GM20000 (cell line): ENCODE measurements around the gene BDNF.
A peak's percentile ranks its signal among the peaks of the same experiment; 100 is the strongest.
"Not testable (repeated sequence)": the region's sequence is repeated elsewhere in the genome, so short reads cannot be mapped to it uniquely, and the experiment has no call there.

Experiments used
- DNase-seq: peaks from one replicate; pipeline ENCODE4 v3.0.0; 2012; ENCODE audit warnings: low spot score
- TF ChIP-seq, protein P1 (sequence below): IDR thresholded peaks from 2 replicates; pipeline ENCODE4 v1.5.1; 2012; ENCODE audit warnings: mild to moderate bottlenecking, control low read depth; ENCODE audit errors: extremely low read depth, missing control alignments

The BDNF gene

DNA sequence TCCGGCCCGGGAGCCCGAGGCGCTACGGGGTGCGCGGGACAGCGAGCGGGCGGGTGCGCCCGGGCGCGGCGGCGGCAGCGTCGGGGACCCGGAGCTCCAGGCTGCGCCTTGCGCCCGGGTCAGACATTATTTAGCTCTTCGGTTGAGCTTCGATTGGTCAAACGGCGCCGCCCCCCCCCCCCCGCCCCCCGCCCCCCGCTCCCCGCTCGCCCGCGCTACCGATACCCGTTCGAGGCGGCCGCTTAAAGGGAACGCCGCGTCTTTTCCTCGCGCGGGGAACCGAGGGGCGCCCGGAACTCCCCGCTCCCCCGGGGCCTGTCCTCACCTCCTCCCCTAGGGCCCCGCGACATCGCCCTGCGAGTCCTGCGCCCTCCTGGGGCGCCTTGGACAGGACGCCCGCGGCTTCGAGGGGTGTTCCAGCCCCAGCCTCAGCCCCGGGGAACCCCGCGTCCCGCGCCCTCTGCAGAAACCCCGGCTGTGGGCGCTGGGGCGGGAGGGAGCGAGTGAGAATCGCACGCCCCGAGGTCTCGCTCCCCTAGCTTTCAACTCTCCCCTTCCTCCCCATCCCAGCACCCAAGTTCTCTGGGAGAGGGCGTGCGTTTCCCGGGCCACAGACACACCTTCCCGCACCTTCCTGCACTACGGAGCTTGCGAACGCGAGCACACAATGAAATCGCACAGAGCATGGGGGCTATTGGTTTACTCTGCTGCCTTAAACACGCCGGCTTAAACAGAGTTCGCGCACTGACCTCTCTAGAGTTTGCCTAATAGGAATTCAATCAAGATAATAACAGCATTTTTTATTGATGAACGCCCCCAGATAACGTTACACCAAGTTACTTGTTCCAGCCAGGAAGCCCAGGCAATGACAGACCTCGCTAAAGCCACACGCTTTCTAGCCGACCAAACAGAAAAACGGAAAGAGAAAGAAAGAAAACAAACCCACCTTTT lies at the start of gene BDNF:
TSS of gene BDNF (minus strand) at position 105 of the 951 bp plus-strand sequence. CDS start 41,891 bp downstream, outside the sequence.
- TF ChIP-seq, protein P1, sequence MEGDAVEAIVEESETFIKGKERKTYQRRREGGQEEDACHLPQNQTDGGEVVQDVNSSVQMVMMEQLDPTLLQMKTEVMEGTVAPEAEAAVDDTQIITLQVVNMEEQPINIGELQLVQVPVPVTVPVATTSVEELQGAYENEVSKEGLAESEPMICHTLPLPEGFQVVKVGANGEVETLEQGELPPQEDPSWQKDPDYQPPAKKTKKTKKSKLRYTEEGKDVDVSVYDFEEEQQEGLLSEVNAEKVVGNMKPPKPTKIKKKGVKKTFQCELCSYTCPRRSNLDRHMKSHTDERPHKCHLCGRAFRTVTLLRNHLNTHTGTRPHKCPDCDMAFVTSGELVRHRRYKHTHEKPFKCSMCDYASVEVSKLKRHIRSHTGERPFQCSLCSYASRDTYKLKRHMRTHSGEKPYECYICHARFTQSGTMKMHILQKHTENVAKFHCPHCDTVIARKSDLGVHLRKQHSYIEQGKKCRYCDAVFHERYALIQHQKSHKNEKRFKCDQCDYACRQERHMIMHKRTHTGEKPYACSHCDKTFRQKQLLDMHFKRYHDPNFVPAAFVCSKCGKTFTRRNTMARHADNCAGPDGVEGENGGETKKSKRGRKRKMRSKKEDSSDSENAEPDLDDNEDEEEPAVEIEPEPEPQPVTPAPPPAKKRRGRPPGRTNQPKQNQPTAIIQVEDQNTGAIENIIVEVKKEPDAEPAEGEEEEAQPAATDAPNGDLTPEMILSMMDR, result no peak
- DNase-seq, result peak; percentile 44

DNA sequence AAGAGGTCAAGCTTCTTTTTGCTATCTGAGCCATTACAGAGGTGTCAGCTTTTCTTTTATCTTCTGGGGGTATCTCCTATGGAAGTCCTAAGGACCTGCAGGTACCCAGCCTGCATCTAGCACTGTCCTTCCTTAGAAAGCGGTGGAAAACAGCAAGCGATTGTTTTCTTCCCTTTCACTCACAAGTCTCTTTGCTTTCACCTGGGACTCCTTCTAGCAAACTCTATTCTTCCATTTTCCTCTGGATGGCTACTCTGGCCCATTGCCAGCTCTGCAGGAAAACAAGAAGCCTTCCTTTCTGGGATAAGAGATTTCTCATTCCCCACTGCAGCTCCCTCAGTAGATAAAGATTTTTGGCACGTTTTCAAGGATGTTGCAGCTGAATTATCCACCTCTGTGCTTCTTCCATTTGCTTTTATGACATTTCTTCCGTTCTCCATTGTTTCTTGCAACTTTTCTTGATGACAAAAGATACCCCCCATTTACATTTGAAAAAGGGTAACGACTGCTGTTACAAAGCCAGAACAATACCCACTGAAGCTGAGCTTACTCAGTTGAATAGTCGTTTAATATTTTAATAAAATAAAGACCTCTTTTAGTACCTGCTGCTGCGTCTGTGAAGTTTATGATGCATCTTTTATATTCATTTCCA lies 40.2 kb upstream of the BDNF start:
- TF ChIP-seq, protein P1, result no peak

DNA sequence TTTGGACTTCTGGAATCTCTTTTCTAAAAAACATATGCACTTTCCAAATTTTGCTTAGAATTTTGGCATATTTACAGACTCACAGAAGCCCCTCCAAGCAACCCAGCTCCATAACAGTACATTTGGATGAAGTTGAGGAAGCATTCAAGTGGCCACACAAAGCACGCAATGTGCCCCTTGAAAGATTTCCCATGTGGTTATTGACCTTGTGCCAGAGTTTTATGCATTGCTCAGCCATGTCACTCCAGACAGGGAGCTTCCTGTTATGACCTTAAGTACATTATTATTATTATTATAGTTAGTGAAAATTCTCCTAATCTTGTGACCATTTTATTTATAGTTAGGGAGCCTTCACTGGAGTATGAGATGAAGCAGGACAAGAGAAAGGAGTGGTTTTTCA lies 35.0 kb upstream of the BDNF start:
- TF ChIP-seq, protein P1, result no peak
- DNase-seq, result no peak

More for the DNA sequence above, 40.2 kb upstream of the BDNF start:
- no peak for DNase-seq

DNA sequence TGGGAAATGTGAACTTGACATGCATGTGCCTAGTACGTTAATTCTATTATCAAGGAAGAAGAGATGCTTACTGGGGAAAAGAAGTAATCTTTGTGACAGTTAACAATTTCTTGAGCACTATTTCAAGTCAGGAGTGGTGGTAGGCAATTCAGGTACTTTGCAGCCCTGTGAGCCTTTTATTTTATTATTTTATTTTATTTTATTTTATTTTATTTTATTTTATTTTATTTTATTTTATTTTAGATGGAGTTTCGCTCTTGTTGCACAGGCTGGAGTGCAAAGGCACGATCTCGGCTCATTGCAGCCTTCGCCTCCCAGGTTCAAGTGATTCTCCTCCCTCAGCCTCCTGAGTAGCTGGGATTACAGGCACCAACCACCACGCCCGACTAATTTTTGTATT lies 31.5 kb upstream of the BDNF start:
- not testable (repeated sequence) for DNase-seq

DNA sequence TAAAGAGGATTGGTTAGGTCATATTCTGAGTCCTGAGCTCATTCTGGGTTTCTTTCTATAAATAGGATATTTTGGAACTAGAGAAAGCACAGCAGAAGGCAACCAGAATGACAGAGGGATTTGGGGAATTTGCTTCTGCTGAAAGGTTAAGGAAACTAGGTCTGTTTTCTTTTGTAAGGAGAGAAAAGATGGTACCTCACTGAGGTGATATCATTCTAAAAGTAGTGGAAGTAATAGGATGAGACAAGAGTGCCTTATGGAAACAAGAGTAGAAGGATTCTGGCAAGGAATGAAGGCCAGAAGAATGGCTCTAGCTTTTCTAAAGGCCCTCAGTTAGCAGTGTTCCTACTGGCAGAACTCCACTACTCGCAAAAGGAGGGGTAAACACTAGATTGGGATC lies 26.7 kb upstream of the BDNF start:
- no peak for DNase-seq
- TF ChIP-seq, protein P1, result no peak

DNA sequence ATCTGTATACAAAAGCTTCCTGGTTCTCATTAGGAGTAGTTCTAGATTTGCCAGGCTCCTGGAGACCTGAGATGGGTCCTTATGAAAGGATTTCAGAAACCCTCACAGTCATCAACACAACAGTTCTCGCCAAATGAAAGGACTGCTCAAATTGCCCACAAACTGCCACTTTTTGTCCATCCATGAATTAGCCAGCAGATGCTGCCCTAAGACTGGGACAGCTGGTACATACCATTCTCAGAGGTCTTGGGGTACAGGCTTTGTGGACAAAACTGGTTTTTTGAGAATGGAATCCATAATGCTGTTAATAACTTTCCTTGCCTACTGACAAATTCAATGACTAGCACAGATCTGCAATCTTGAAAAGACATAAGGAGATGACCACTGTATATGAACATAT lies 23.4 kb upstream of the BDNF start:
- TF ChIP-seq, protein P1, result no peak
- DNase-seq, result no peak

DNA sequence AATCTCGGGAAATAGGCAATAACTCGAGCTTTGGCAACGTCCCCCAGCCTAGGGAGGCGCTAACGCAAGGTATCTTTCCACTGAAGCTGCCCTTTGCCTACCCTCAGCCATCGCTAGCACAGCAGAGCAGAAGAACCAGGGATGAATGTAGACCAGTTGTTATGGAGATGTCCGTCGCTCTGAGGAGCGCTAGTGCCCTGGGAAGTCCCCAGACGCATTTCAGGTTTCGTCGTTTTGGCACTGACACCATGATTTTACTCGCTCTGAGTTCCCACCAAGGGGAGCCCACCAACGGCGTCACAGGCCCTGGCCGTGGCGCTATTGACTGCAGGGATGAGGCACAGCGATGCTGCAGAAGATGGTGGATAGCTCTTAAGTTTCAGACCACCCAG lies 22.7 kb upstream of the BDNF start:
- TF ChIP-seq, protein P1, result no peak
- no peak for DNase-seq
